NCI-H774 (cell line): ENCODE data around the gene KRTAP10-5.
"Not testable (repeated sequence)": the region's sequence is repeated elsewhere in the genome, so short reads cannot be mapped to it uniquely, and the experiment has no call there.

ENCODE experiments used
- DNase-seq: peaks from one replicate; lab custom pipeline; 2025; lab: John Stamatoyannopoulos, UW

Gene KRTAP10-5, protein sequence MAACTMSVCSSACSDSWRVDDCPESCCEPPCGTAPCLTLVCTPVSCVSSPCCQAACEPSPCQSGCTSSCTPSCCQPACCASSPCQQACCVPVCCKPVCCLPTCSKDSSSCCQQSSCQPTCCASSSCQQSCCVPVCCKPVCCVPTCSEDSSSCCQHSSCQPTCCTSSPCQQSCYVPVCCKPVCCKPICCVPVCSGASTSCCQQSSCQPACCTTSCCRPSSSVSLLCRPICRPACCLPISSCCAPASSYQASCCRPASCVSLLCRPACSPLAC

DNA sequence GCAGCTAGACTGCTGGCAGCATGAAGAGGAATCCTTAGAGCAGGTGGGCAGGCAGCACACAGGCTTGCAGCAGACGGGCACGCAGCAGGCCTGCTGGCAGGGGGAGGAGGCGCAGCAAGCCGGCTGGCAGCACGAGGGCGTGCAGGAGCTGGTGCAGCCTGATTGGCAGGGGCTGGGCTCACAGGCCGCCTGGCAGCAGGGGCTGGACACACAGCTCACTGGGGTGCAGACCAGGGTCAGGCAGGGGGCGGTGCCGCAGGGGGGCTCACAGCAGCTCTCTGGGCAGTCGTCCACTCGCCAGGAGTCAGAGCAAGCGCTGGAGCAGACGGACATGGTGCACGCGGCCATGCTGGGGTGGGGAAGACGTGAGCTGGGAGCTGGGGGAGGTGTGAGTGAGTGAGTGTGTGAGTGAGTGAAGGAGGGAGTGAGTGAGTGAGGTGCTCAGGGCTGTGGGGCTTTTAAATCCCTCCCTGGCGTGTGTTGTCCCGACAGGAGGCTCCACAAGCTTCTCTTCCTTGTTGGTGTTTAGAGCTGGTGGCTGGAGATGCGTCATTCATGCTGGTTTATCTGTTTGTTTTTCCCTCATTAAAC lies at the start of gene KRTAP10-5:
TSS of gene KRTAP10-5 (minus strand) at position 374 of the 591 bp plus-strand sequence. CDS start at position 348, 26 bp downstream.
- peak; percentile 18 for DNase-seq

DNA sequence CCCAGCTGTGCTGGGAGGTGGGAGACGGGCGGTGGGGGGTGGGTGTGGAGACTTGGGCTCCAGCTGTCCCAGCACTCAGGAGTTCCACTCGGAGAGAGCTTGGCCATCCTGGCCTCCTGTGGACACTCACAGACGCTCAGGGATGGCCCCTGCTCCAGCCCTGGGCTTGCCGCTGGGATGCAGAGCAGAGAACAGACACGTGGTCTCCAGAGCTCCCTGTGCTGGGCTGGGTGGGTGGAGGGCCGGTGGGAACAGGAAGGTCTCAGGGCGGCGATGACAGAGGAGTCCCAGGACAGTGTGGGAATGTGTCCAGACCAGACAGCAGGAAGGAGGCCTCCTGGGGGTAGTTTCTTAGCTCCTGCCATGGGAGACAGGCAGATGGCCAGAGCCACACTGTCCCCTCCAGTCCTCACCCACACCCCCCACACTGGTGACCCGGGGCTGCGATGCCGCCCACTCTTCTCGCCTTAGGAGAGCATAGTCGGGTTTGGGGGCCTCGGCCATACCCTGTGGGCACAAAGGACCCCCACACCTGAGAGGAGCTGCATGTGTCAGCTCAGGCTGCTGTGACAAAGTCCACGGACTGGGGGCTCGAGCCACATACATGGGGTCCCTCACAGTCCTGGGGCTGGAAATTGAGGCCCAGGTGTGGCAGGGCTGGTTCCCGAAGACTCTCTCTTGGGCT lies 48.4 kb upstream of the KRTAP10-5 start:
- no peak for DNase-seq

DNA sequence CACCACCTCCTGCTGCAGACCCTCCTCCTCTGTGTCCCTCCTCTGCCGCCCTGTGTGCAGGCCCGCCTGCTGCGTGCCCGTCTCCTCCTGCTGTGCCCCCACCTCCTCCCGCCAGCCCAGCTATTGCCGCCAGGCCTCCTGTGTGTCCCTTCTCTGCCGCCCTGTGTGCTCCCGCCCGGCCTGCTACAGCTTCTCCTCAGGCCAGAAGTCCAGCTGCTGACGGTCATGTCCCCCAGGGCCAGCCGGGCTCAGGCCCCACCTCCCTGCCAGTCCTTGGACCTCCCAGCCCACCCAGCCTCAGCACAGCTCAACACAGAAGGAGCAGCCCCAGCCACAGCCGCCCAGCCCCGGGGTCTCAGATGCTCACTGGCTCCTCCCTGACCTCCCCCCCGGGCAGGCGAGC lies 47.4 kb upstream of the KRTAP10-5 start:
- DNase-seq = not testable (repeated sequence)

- DNase-seq = not testable (repeated sequence)
Measured at GRCh38 chr21:44627181-44627822, 46.9 kb upstream of the KRTAP10-5 start.

DNA sequence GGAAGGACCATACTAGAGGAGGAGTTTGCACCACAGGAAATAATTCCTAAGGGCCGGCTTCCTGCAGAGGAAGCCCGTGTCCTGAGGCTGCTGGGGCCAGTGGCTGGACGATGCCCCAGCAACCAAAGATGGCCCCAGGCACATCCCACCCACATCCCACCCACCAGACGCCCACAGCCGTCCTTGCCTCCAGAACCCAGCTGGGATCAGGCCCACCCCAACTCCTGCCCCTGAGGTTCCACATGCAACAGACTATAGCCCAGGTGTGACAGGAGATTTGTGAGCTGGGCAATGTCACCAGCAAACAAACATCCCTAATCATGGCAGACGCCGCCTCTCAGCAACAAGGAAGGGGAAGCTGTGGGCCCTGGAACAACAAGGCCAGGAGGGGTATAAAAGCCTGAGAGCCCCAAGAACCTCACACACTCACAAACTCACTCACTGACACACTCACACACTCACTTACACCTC lies 46.3 kb upstream of the KRTAP10-5 start, which contains the start of gene KRTAP10-9:
TSS of gene KRTAP10-9 (plus strand) at position 421 of the 471 bp plus-strand sequence. CDS start 79 bp downstream, outside the sequence.
- no peak for DNase-seq

- DNase-seq = no peak
Measured at GRCh38 chr21:44626262-44626661, 45.9 kb upstream of the KRTAP10-5 start.

- DNase-seq = no peak
Measured at GRCh38 chr21:44625756-44626155, 45.4 kb upstream of the KRTAP10-5 start.

DNA sequence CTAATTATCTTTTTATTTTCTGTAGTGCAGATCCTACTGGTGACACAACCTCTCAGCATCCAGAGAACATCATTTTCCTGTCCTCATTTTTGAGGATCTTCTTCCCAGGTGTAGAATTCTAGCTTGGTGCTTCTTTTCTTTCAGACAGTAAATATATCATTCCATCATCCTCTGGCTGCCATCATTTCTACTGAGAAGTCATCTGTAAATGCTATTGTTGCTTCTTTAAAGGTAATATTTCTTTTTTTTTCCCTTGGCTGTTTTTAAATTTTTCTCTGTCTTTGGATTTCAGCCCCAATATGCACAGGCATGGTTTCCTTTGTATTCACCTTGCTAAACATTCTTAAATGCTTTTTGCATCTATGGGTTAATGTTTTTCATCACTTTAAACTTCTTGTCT lies 43.2 kb upstream of the KRTAP10-5 start:
- no peak for DNase-seq

DNA sequence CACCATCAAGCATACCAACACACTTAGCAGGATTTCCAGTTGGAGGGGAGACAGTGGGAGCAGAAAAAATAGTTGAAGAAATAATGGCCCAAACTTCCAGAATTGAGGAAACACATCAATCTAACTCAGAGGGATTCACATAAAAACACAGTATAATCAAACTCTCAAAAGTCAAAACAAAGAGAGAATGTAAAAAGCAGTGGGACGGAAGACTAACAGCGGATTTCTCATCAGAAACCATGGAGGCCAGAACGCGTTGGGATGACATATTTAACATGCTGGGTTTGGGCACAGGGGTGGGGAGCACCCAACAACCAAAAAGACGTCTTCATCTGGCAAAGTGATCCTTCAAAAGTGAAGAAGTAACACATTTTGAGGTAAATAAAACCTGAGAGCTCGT lies 39.5 kb upstream of the KRTAP10-5 start:
- no peak for DNase-seq

DNA sequence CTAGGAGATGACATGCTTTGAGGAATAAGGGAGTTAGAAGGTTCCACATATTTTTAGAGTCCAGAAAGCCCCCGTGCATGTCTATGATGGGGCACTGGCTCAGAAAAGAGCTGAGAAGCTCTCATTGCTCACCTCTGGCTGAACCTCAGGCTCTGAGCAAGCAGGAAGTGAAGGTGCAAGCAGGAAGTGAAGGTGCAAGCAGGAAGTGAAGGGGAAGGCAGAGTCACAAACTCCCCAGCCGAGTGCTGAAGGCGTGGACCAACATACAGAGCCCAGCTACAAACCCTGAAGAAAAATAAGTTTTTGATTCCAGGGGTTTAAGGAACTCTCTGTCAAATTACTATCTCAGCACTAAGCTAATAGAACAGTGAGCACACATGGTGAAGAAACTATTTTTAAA lies 38.5 kb upstream of the KRTAP10-5 start:
- DNase-seq = no peak

DNA sequence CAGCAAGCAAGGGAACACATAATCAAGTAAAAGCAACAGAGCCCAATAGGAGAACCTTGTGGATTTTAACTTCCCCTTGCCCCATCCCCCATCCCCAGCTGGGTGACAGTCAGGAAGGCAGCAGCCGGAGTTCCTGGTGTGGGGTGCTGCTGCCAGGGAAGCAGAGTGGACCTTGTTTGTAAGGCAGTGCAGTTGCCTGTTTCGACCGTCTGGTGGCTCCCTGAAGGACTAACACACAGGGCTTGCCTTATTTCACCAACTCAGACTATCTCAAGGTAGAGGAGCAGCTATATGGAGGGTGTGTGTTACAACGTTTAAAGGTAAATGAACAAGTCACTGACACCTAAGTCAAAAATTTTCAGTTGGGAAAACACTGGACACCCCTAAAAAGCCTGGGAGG lies 38.1 kb upstream of the KRTAP10-5 start:
- no peak for DNase-seq

- DNase-seq = no peak
Measured at GRCh38 chr21:44617071-44617501, 36.7 kb upstream of the KRTAP10-5 start.

DNA sequence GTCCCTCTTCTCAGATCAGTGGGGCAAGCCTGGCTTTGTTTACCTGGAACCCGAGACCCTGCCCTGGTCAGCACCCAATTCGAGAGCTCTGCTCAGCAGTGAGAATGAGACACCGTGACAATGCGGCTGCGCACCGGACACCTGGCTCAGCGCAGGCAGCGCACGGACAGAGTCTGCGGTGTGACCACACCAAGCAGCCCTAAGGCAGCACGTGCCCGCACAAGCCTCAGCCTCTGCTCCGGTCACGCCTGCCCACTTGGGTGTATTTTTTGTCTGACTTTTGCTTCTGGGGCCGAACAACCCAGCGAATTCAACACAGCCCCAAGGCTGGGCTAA lies 36.2 kb upstream of the KRTAP10-5 start:
- no peak for DNase-seq

- DNase-seq = no peak
Measured at GRCh38 chr21:44615911-44616590, 35.6 kb upstream of the KRTAP10-5 start.

DNA sequence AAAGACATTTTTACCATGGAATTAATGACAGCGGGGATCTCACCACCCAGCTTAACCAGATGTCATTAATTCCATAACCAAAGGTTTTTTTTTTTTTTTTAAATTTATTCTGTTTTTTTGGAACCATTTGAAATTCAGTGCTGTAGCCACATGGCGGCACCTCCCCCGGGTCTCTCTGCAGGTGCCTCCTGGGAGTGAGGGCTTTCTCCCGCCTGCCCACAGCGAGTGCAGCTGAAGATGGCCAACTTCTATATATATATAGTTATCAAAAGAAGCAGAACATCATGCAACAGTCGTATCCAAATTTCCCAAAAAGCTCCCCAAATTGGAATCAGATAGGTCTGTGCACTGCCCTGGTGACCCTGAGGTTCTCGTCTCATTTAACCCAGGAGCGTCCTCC lies 35.1 kb upstream of the KRTAP10-5 start:
- DNase-seq = no peak

DNA sequence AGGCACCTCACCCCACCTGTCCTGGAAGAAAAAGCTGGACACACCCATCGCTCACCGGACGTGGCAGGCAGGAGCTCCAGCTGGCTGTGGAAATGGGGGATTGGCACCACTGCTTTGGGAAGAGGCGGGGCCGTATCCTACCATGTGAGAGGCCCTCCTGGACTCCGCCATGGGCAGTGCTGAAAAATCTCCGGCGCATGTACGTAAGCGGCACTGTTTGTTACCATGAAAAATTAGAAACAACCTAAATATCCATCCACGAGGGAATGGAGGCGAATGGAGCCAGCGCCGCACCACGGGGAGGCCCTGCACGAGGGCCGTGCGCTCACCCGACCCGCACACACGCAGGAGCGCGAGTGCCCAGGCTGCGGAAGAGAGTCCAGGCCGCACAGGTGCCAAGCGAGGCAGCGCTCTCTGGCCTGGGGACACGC lies 34.6 kb upstream of the KRTAP10-5 start:
- DNase-seq = no peak

- no peak for DNase-seq
Measured at GRCh38 chr21:44614161-44614631, 33.8 kb upstream of the KRTAP10-5 start.

- no peak for DNase-seq
Measured at GRCh38 chr21:44613386-44614155, 33.2 kb upstream of the KRTAP10-5 start.

DNA sequence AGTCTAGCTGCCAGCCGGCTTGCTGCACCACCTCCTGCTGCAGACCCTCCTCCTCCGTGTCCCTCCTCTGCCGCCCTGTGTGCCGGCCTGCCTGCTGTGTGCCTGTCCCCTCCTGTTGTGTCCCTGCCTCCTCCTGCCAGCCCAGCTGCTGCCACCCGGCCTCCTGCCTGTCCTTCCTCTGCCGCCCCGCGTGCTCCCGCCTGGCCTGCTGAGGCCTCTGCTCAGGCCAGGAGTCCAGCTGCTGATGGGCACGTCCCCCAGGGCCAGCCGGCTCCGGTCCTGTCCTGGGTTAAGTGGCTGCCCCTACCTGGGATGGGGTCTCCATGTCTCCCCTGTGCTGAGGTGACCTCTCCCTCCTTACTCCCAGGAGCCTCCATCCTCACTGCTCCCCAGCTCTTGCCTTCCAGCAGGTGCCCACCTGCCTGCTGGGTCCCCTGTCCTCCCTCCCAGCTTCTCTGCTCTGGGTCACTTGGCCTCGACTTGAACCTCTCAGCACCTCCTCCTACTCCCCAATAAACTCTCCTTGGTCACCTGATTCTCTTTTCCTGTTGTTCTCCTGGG lies 32.3 kb upstream of the KRTAP10-5 start:
- no peak for DNase-seq

- DNase-seq = no peak
Measured at GRCh38 chr21:44612029-44612486, 31.7 kb upstream of the KRTAP10-5 start, which contains the start of gene KRTAP10-8. Gene KRTAP10-8 (plus strand): TSS chr21:44612079. CDS start chr21:44612101, 22 bp downstream.
